Muscle of arm (tissue), 12 donors: ENCODE data around the gene TNRC6C. TPM values are rescaled to one million over a fixed set of nuclear protein-coding genes. Genes with fewer than 3 reads are reported as not detected.
"Not testable (repeated sequence)": the region's sequence is repeated elsewhere in the genome, so short reads cannot be mapped to it uniquely, and the experiment has no call there.

ENCODE experiments used
- DNase-seq: peaks from one replicate; pipeline ENCODE4 v3.0.0-alpha.2; 2013
- polyA plus RNA-seq, 12 donors: library from polyadenylated mRNA; unstranded; fragments of 120-200 nt; gene quantifications; one replicate each; pipeline ENCODE4 v1.2.1, GENCODE V29; 2013; ENCODE audit not compliant: insufficient read length in 12 of 12

TNRC6C gene
- polyA plus RNA-seq, 12 donors, result 7.7 to 15.5 (median 9.8) TPM; not detected in 1

- no peak for DNase-seq
Observed at GRCh38 chr17:77929180-77929564, 29.3 kb upstream of the TNRC6C start.

- no peak for DNase-seq
Observed at GRCh38 chr17:77929871-77930436, 28.5 kb upstream of the TNRC6C start.

- no peak for DNase-seq
Observed at GRCh38 chr17:77930780-77931768, 27.4 kb upstream of the TNRC6C start.

- DNase-seq, result no peak
Observed at GRCh38 chr17:77933777-77934398, 24.6 kb upstream of the TNRC6C start.

GRCh38 chr17:77935121-77935571 is 23.4 kb upstream of the TNRC6C start:
- no peak for DNase-seq

GRCh38 chr17:77935744-77936143 is 22.8 kb upstream of the TNRC6C start:
- not testable (repeated sequence) for DNase-seq

- DNase-seq, result no peak
Observed at GRCh38 chr17:77936881-77937280, 21.6 kb upstream of the TNRC6C start.

GRCh38 chr17:77941004-77941403 is 17.5 kb upstream of the TNRC6C start:
- DNase-seq, result no peak

GRCh38 chr17:77942112-77942988 is 16.2 kb upstream of the TNRC6C start:
- no peak for DNase-seq

- no peak for DNase-seq
Observed at GRCh38 chr17:77943971-77944370, 14.5 kb upstream of the TNRC6C start.

- no peak for DNase-seq
Observed at GRCh38 chr17:77944390-77945222, 13.9 kb upstream of the TNRC6C start.

- DNase-seq, result no peak
Observed at GRCh38 chr17:77946900-77947645, 11.4 kb upstream of the TNRC6C start.

- no peak for DNase-seq
Observed at GRCh38 chr17:77948690-77949114, 9.8 kb upstream of the TNRC6C start.

- DNase-seq, result no peak
Observed at GRCh38 chr17:77951123-77951522, 7.4 kb upstream of the TNRC6C start.

- DNase-seq, result no peak
Observed at GRCh38 chr17:77952368-77952767, 6.1 kb upstream of the TNRC6C start.

- no peak for DNase-seq
Observed at GRCh38 chr17:77957235-77957856, 1.2 kb upstream of the TNRC6C start.

- no peak for DNase-seq
Observed at GRCh38 chr17:77958716-77959125, 218 bp downstream of the TNRC6C start.

GRCh38 chr17:77959126-77959925 is 823 bp downstream of the TNRC6C start:
- no peak for DNase-seq
